ENCODE results near the gene CPT1A.

DNA sequence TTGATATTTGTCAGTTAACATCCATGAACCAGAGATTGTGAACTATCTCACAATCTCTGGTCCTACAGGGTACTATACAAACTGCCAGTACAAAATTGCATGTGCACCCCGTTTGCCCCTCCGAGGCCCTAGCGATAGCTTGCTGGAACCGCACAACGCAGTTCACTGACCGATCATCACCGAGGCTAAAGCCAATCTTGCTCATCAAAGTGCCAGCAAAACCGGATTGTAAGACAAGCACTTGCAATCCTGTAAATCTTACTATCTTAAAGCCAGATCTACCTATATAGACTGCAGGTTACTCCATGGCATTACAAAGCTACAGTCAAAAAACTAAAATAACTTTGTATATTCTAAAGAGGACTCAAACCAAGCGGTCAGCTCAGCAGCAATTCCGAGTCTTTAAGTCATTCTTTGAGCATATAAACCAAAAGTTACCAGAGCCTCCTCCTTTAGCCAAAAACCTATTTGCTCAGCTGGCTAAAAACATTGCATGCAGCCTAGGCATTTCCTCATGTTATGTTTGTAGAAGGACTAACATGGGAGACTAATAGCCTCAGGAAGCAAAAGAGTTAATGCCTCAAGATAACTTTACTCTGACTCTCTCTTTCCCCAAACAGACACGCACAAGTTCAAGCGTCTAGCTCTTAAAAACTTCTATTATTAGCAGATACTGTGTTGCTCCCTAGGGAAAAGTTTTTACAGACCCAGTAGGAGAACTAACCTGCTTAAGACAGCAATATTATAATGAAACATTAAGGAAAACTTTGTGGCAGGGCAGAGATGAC is 30.7 kb upstream of the CPT1A start:
- TF ChIP-seq, protein P1, sequence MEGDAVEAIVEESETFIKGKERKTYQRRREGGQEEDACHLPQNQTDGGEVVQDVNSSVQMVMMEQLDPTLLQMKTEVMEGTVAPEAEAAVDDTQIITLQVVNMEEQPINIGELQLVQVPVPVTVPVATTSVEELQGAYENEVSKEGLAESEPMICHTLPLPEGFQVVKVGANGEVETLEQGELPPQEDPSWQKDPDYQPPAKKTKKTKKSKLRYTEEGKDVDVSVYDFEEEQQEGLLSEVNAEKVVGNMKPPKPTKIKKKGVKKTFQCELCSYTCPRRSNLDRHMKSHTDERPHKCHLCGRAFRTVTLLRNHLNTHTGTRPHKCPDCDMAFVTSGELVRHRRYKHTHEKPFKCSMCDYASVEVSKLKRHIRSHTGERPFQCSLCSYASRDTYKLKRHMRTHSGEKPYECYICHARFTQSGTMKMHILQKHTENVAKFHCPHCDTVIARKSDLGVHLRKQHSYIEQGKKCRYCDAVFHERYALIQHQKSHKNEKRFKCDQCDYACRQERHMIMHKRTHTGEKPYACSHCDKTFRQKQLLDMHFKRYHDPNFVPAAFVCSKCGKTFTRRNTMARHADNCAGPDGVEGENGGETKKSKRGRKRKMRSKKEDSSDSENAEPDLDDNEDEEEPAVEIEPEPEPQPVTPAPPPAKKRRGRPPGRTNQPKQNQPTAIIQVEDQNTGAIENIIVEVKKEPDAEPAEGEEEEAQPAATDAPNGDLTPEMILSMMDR (IDR thresholded peaks at IDR 0.05), result no peak
- TF ChIP-seq, protein P2, sequence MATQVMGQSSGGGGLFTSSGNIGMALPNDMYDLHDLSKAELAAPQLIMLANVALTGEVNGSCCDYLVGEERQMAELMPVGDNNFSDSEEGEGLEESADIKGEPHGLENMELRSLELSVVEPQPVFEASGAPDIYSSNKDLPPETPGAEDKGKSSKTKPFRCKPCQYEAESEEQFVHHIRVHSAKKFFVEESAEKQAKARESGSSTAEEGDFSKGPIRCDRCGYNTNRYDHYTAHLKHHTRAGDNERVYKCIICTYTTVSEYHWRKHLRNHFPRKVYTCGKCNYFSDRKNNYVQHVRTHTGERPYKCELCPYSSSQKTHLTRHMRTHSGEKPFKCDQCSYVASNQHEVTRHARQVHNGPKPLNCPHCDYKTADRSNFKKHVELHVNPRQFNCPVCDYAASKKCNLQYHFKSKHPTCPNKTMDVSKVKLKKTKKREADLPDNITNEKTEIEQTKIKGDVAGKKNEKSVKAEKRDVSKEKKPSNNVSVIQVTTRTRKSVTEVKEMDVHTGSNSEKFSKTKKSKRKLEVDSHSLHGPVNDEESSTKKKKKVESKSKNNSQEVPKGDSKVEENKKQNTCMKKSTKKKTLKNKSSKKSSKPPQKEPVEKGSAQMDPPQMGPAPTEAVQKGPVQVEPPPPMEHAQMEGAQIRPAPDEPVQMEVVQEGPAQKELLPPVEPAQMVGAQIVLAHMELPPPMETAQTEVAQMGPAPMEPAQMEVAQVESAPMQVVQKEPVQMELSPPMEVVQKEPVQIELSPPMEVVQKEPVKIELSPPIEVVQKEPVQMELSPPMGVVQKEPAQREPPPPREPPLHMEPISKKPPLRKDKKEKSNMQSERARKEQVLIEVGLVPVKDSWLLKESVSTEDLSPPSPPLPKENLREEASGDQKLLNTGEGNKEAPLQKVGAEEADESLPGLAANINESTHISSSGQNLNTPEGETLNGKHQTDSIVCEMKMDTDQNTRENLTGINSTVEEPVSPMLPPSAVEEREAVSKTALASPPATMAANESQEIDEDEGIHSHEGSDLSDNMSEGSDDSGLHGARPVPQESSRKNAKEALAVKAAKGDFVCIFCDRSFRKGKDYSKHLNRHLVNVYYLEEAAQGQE (IDR thresholded peaks at IDR 0.05; ENCODE audit: low read depth, low read length), result no peak
- TF ChIP-seq RCOR1 (IDR thresholded peaks at IDR 0.05; ENCODE audit: low read length), result no peak

All from SK-N-SH (cell line).